ENCODE results near the gene SLC30A2. TPM values are rescaled to one million over a fixed set of nuclear protein-coding genes. Genes with fewer than 3 reads are reported as not detected.
A peak's percentile ranks its signal among the peaks of the same experiment; 100 is the strongest.

The SLC30A2 gene
- total and polyA plus RNA-seq, 11 donors = 2.9 to 18.0 (median 4.9) TPM

- intact Hi-C loops (cut with DNase I) = no loop called here
- Histone ChIP-seq H3K36me3 (peaks cover 0 to 94% (median 44%) of the 10 kb centered on the region in 9 donors), H3K27ac (peak overlapping the region in 11 of 12 donors; percentile 31 to 100 (median 62)), H3K27me3 (peaks cover 0 to 12% (median 0%) of the 10 kb centered on the region in 9 donors), H3K4me1 (peaks cover 0 to 45% (median 11%) of the 10 kb centered on the region in 12 donors), H3K9me3 (no peaks in the 10 kb centered on the region), H3K4me3 (peak overlapping the region in 5 of 12 donors; percentile 1 to 91 (median 26))
- 45 to 55% (median 51%) methylated on average over 7 to 12 of the region's 12 CpGs for WGBS, 4 donors
- peak in 3 of 5 donors; percentile 39 to 66 (median 61) for DNase-seq
- TF ChIP-seq POLR2A (IDR thresholded peaks at IDR 0.05) = peak in 1 of 2 donors; percentile 9
- TF ChIP-seq, protein P1, sequence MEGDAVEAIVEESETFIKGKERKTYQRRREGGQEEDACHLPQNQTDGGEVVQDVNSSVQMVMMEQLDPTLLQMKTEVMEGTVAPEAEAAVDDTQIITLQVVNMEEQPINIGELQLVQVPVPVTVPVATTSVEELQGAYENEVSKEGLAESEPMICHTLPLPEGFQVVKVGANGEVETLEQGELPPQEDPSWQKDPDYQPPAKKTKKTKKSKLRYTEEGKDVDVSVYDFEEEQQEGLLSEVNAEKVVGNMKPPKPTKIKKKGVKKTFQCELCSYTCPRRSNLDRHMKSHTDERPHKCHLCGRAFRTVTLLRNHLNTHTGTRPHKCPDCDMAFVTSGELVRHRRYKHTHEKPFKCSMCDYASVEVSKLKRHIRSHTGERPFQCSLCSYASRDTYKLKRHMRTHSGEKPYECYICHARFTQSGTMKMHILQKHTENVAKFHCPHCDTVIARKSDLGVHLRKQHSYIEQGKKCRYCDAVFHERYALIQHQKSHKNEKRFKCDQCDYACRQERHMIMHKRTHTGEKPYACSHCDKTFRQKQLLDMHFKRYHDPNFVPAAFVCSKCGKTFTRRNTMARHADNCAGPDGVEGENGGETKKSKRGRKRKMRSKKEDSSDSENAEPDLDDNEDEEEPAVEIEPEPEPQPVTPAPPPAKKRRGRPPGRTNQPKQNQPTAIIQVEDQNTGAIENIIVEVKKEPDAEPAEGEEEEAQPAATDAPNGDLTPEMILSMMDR (IDR thresholded peaks at IDR 0.05) = no peak
- ATAC-seq = peak; percentile 24 to 73 (median 60)
These were observed 15.1 kb upstream of the SLC30A2 start for GRCh38 chr1:26060832-26061574.

DNA sequence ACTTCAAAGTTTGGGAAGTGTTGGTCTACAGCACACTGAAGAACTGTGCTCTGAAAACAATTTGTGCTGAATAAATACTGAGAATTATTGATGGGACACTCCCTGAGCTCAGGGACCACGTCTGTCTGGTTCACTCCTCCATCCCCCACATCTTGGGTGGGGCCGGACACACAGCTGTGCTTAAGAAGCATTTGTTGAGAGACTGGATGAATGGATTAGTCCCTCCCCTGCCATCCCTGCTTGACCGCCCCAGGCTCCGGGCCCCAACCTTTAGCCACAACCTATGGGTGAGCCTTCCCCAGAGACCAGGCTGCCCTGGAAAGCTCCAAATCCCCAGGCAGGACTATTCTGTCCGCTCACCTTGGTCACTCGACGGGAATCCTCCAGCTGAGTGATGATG is 14.0 kb upstream of the SLC30A2 start:
- ATAC-seq = no peak
- peaks cover 0 to 96% (median 45%) of the 10 kb centered on the region in 9 donors for H3K36me3 ChIP-seq
- peaks cover 0 to 51% (median 11%) of the 10 kb centered on the region in 12 donors for H3K4me1 ChIP-seq
- intact Hi-C loops (cut with DNase I) = loop anchor here in 1 of 10 donors (5.0 kb wide), 1 partner anchor 32 kb away; no protein-coding TSS in a partner anchor
- H3K27me3 ChIP-seq = peaks cover 0 to 17% (median 0%) of the 10 kb centered on the region in 9 donors
- H3K9me3 ChIP-seq = no peaks in the 10 kb centered on the region
- no peak for DNase-seq
- H3K4me3 ChIP-seq = peak overlapping the region in 1 of 12 donors; percentile 62
- 40 to 66% (median 53%) methylated on average over 7 of the region's 7 CpGs for WGBS, 4 donors
- TF ChIP-seq, protein P1 (IDR thresholded peaks at IDR 0.05) = no peak
- H3K27ac ChIP-seq = peak overlapping the region in 7 of 12 donors; percentile 55 to 100 (median 79)

DNA sequence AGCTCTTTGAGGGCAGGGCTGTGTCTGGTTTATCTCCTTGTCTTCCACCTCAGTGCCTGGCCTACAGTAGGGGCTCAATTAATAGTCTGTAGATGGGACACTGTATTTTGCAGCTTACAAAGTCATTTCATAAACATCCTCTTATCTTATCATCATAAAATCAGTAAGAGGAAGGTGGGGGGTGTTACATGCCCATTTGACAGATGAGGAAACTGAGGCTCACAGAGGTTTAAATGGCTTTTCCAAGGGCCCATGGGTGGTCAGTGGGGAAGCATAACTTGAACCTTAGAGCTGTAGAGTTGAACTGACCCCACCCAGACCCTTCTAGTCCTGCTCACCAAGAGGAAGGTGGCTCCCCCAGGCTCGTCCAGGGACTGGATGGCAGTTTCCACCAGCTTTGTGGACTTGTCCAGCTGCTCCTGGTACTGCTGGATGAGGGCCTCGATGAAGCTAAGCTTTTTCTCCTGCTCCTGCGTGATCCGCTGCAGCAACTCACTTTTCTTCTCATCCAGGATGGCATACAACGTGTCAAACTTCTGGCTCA is 12.2 kb upstream of the SLC30A2 start:
- H3K27ac ChIP-seq = peak overlapping the region in 3 of 12 donors; percentile 1 to 30 (median 17)
- ATAC-seq = no peak
- H3K27me3 ChIP-seq = peaks cover 0 to 23% (median 0%) of the 10 kb centered on the region in 9 donors
- 72 to 81% (median 74%) methylated on average over 5 of the region's 5 CpGs for WGBS, 4 donors
- TF ChIP-seq POLR2A (IDR thresholded peaks at IDR 0.05) = no peak
- TF ChIP-seq, protein P1 (IDR thresholded peaks at IDR 0.05) = no peak
- no peak for DNase-seq
- no peaks in the 10 kb centered on the region for H3K9me3 ChIP-seq
- H3K4me1 ChIP-seq = peaks cover 0 to 67% (median 13%) of the 10 kb centered on the region in 12 donors
- peaks cover 0 to 97% (median 60%) of the 10 kb centered on the region in 9 donors for H3K36me3 ChIP-seq
- H3K4me3 ChIP-seq = no peak overlapping the region
- intact Hi-C loops (cut with DNase I) = loop anchor here in 1 of 10 donors (5.0 kb wide), 1 partner anchor 34 kb away; no protein-coding TSS in a partner anchor

DNA sequence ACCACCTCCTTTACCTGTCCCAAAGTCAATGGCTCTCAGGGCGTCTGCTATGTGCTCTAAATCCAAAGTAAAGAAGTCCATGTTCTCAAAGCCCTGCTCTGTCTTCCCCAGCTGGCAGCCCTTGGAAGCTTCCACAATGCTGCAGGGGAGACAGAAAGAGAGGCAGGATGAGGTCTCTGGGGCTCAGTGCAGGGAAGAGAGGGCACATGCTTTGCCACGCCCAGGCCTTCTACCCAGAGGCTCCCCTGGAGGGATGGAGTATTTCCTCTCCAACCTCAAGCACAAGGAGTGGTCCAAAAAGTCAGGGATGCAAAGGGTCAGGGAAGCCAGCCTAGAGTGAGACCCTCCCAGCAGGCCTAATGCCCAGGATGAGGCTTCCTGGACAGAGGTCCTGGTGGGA is 11.3 kb upstream of the SLC30A2 start:
- no peak overlapping the region for H3K4me3 ChIP-seq
- H3K36me3 ChIP-seq = peaks cover 0 to 100% (median 62%) of the 10 kb centered on the region in 9 donors
- no peaks in the 10 kb centered on the region for H3K9me3 ChIP-seq
- peaks cover 0 to 70% (median 13%) of the 10 kb centered on the region in 12 donors for H3K4me1 ChIP-seq
- 60 to 75% (median 73%) methylated on average over 2 of the region's 2 CpGs for WGBS, 4 donors
- intact Hi-C loops (cut with DNase I) = loop anchor here in 1 of 10 donors (5.0 kb wide), 1 partner anchor 35 kb away; no protein-coding TSS in a partner anchor
- ATAC-seq (no peak), DNase-seq (no peak)
- H3K27me3 ChIP-seq = peaks cover 0 to 27% (median 0%) of the 10 kb centered on the region in 9 donors
- peak overlapping the region in 2 of 12 donors; percentile 23 to 29 for H3K27ac ChIP-seq
- TF ChIP-seq, protein P1 (IDR thresholded peaks at IDR 0.05) = no peak
- TF ChIP-seq POLR2A (IDR thresholded peaks at IDR 0.05) = no peak

All from heart left ventricle (tissue), 16 donors.